ENCODE results near the gene SLC35F2. TPM values are rescaled to one million over a fixed set of nuclear protein-coding genes. Genes with fewer than 3 reads are reported as not detected.

The SLC35F2 gene
- 13.2 and 20.3 TPM in 2 replicates for total RNA-seq (2016; rRNA removed; fragmentation: Illumina TruSeq; extraction: Trizol)
- 6.5 and 8.4 TPM in 2 replicates for total RNA-seq (2016; cell fraction: cytosol; rRNA removed; fragmentation: Illumina TruSeq; extraction: Trizol; ENCODE audit: low read depth)
- 11.0 and 19.5 TPM in 2 replicates for total RNA-seq (2016; cell fraction: insoluble cytoplasmic fraction; rRNA removed; fragmentation: Illumina TruSeq; extraction: Trizol)
- total RNA-seq (2016; cell fraction: membrane; rRNA removed; fragmentation: Illumina TruSeq; extraction: Trizol), result 12.0 and 13.3 TPM in 2 replicates
- total RNA-seq (2016; cell fraction: nucleus; rRNA removed; fragmentation: Illumina TruSeq; extraction: Trizol), result 13.5 and 17.0 TPM in 2 replicates
- 5.6 and 5.8 TPM in 2 replicates for polyA plus RNA-seq (2011; rRNA removed)
- 4.8 and 6.6 TPM in 2 replicates for polyA plus RNA-seq (2011; cell fraction: cytosol; rRNA removed)
- polyA plus RNA-seq (2011; cell fraction: nucleus; rRNA removed), result 2.0 and 2.7 TPM in 2 replicates
- polyA plus RNA-seq (2012), result 4.9 and 9.1 TPM in 2 replicates
- polyA plus RNA-seq (2016; cell fraction: cytosol; fragmentation: Illumina TruSeq; extraction: Trizol; ENCODE audit: low read depth), result 3.2 and 3.5 TPM in 2 replicates
- polyA plus RNA-seq (2016; cell fraction: insoluble cytoplasmic fraction; fragmentation: Illumina TruSeq; extraction: Trizol; ENCODE audit: low read depth), result 9.4 and 9.5 TPM in 2 replicates
- 7.2 and 8.0 TPM in 2 replicates for polyA plus RNA-seq (2016; cell fraction: membrane; fragmentation: Illumina TruSeq; extraction: Trizol; ENCODE audit: low read depth)
- polyA plus RNA-seq (2016; cell fraction: nucleus; fragmentation: Illumina TruSeq; extraction: Trizol; ENCODE audit: insufficient read depth, low read depth), result 15.9 and 17.7 TPM in 2 replicates
- 21.6 and 51.3 TPM in 2 replicates for polyA minus RNA-seq (2011; rRNA and poly(A)+ RNA removed; ENCODE audit: low replicate concordance)
- polyA minus RNA-seq (2011; cell fraction: cytosol; rRNA and poly(A)+ RNA removed), result 6.0 and 11.2 TPM in 2 replicates
- 1.8 and 3.2 TPM in 2 replicates for polyA minus RNA-seq (2011; cell fraction: nucleus; rRNA and poly(A)+ RNA removed)
- percentile 42 among the genes with signal in this experiment for Bru-seq, nascent RNA
- percentile 53 among the genes with signal in this experiment for BruChase-seq, experiment 1, labeled RNA remaining after a 6-hour chase
- BruChase-seq, experiment 2, labeled RNA remaining after a 2-hour chase, result percentile 44 among the genes with signal in this experiment
- long read RNA-seq, experiment 1, transcript SLC35F2-204 (8 exons, 3,170 nt), result major isoform, 13 of 48 reads
- long read RNA-seq, experiment 1, partial matches to known transcripts, result 2 of 48 reads
- long read RNA-seq, experiment 1, other reads (novel, unspliced or antisense), result 33 of 48 reads
- long read RNA-seq, experiment 2, transcript SLC35F2-204 (8 exons, 3,170 nt), result major isoform, 5 of 20 reads
- long read RNA-seq, experiment 2, partial matches to known transcripts, result 2 of 20 reads
- long read RNA-seq, experiment 2, other reads (novel, unspliced or antisense), result 13 of 20 reads

GRCh38 chr11:107858217-107859070 lies at the start of gene SLC35F2:
Gene SLC35F2, minus strand, starts transcription at chr11:107858787. Its CDS starts 20 bp downstream, at chr11:107858767.
- Histone ChIP-seq H2AFZ (ENCODE audit: low read length) (peak within 1 kb of the TSS; percentile 71), H3K27ac (ENCODE audit: extremely low read length, insufficient read depth, low read length) (no peak within 1 kb of the TSS), H3K9me3 (ENCODE audit: low read length) (no peaks in the 10 kb centered on the region), H3K36me3 (replicated peaks in 1 of 2; ENCODE audit: control insufficient read depth in 1 of 2, insufficient read depth in 2 of 2, low read length in 2 of 2) (no peaks in the 10 kb centered on the region), H3K4me1 (ENCODE audit: insufficient read depth, low read length) (peaks cover 21% of the 10 kb centered on the region), H3K4me3 (replicated peaks in 1 of 3; ENCODE audit: insufficient read depth in 1 of 3, low read depth in 2 of 3, low read length in 3 of 3) (peak within 1 kb of the TSS; percentile 69 to 81 (median 79)), H3K27me3 (ENCODE audit: control insufficient read depth in 1 of 2, insufficient read depth in 2 of 2, low read length in 2 of 2) (peaks cover 0 to 5% of the 10 kb centered on the region in 2 experiments; a peak in 1 of 5 replicates), H3K9ac (ENCODE audit: insufficient read depth, low read depth, low read length) (peak within 1 kb of the TSS; percentile 49), H4K20me1 (ENCODE audit: insufficient read depth, low read length) (no peaks in the 10 kb centered on the region), H3K79me2 (ENCODE audit: insufficient read depth, low read length) (no peaks in the 10 kb centered on the region), H3K4me2 (ENCODE audit: low read depth, low read length) (peak within 1 kb of the TSS; percentile 95)
- FAIRE-seq (no peak), DNase-seq (ENCODE audit: low spot score) (peak; percentile 51), ATAC-seq (peak; percentile 91)
- in situ Hi-C loops (cut with HindIII; ENCODE audit: extremely low pct_ligation_motif_present, low pct_unique_long_range_greater_than_20kb) (no loop called here), intact Hi-C loops (cut with micrococcal nuclease; ENCODE audit: unreplicated experiment) (no loop called here)
- WGBS (ENCODE audit: low lambda C conversion rate), result 0% methylated on average over 13 of the region's 73 CpGs
- ChIA-PET POLR2A (no interaction called here), CTCF (ENCODE audit: low intra/inter-chr PET ratio, low total read pairs) (no interaction called here)
- BruUV-seq (replicated peaks), result no TSS peak
- TF ChIP-seq ZNF607 (CRISPR knock-in tag; IDR thresholded peaks at IDR 0.05; ENCODE audit: borderline replicate concordance), result 0 out of 2 replicates have a peak, but pooled peaks have one; percentile 18
- TF ChIP-seq SALL1 (CRISPR knock-in tag; IDR thresholded peaks at IDR 0.05), result peak; percentile 75
- TF ChIP-seq SIX4 (CRISPR knock-in tag; IDR thresholded peaks at IDR 0.05), result no peak
- TF ChIP-seq ZNF230 (CRISPR knock-in tag; IDR thresholded peaks at IDR 0.05), result no peak; the same call in 1 of the 2 replicates
- TF ChIP-seq KDM3A (CRISPR knock-in tag; IDR thresholded peaks at IDR 0.05; ENCODE audit: low read depth), result peak; percentile 64
- peak; percentile 69; the same call in 1 of the 2 replicates for TF ChIP-seq ARID2 (CRISPR knock-in tag; IDR thresholded peaks at IDR 0.05; ENCODE audit: borderline replicate concordance)
- TF ChIP-seq HIC2 (CRISPR knock-in tag; IDR thresholded peaks at IDR 0.05; ENCODE audit: low read depth), result peak; percentile 58; the same call in 1 of the 2 replicates
- TF ChIP-seq YEATS4 (CRISPR knock-in tag; IDR thresholded peaks at IDR 0.05; ENCODE audit: borderline replicate concordance), result peak; percentile 91
- TF ChIP-seq KAT8 (CRISPR knock-in tag; IDR thresholded peaks at IDR 0.05), result peak; percentile 78
- TF ChIP-seq ZNF772 (CRISPR knock-in tag; IDR thresholded peaks at IDR 0.05), result peak; percentile 42; the same call in 1 of the 2 replicates
- TF ChIP-seq PBX2 (CRISPR knock-in tag; IDR thresholded peaks at IDR 0.05), result no peak
- peak; percentile 67; the same call in 1 of the 2 replicates for TF ChIP-seq ZFP91 (CRISPR knock-in tag; IDR thresholded peaks at IDR 0.05; ENCODE audit: borderline replicate concordance)
- peak; percentile 42; the same call in 1 of the 2 replicates for TF ChIP-seq ZNF792 (CRISPR knock-in tag; IDR thresholded peaks at IDR 0.05)
- no peak for TF ChIP-seq ZKSCAN1 (IDR thresholded peaks at IDR 0.05; ENCODE audit: low read length)

Measured in HepG2 (cell line).